K562 (cell line): ENCODE data around the gene HES3. TPM values are rescaled to one million over a fixed set of nuclear protein-coding genes. Genes with fewer than 3 reads are reported as not detected.

Source experiments
- ARID4B ChIP-seq: sonication (generic); formaldehyde crosslinking; IDR thresholded peaks from 2 replicates; pipeline ENCODE4 v1.8.0; 2022; ENCODE audit warnings: mild to moderate bottlenecking, missing genetic modification reagents
- BRCA1 ChIP-seq, 2 experiments: fragments of 450-650 bp in 1 of 2; sonication (generic) in 1 of 2; formaldehyde crosslinking in 1 of 2; IDR thresholded peaks; 2 replicates each; pipeline versions ENCODE4 v1.5.0 to v1.6.1; 2017 to 2020; ENCODE audit warnings: mild to moderate bottlenecking in 1 of 2, missing genetic modification reagents in 1 of 2
- CEBPB ChIP-seq: fragments of 450-650 bp; IDR thresholded peaks from 2 replicates; pipeline ENCODE4 v1.6.1; 2016; ENCODE audit warnings: missing genetic modification characterization, missing compliant biosample characterization
- HNRNPK ChIP-seq: fragments of 200-400 bp; formaldehyde crosslinking; IDR thresholded peaks from one replicate; pipeline ENCODE4 v1.6.1; 2018; ENCODE audit warnings: mild to moderate bottlenecking, low read depth, low read length; ENCODE audit not compliant: poor library complexity, severe bottlenecking
- RNF219 ChIP-seq: fragments of 250-450 bp; sonication (Bioruptor Pico); IDR thresholded peaks from 2 replicates; pipeline ENCODE4 v1.5.0; 2022; ENCODE audit warnings: mild to moderate bottlenecking
- SMARCC2 ChIP-seq: fragments of 450-650 bp; IDR thresholded peaks from 2 replicates; pipeline ENCODE4 v1.6.1; 2017; ENCODE audit warnings: antibody characterized with exemption, moderate library complexity, mild to moderate bottlenecking, low read depth
- SNRNP70 ChIP-seq: fragments of 200-400 bp; formaldehyde crosslinking; optimal IDR thresholded peaks from 2 replicates; pipeline ENCODE3; 2017; ENCODE audit warnings: low read depth, low read length
- polyA plus RNA-seq, 8 experiments: library from polyadenylated mRNA; depleted of rRNA in 4 of 8; stranded (reverse) in 5 of 8; unstranded in 3 of 8; fragments of >200 nt; fragmentation: Nextera tagmentation in 2 of 8; fragmentation: Illumina TruSeq in 1 of 8; extraction: Ambion mirVana in 2 of 8; extraction: Trizol in 1 of 8; gene quantifications; 2 replicates each; pipeline versions ENCODE4 v1.2.1 to v1.2.3, GENCODE V29; 2011 to 2014; ENCODE audit warnings: inconsistent platforms in 1 of 8, missing spikeins in 1 of 8
- total RNA-seq, 7 experiments: library from RNA; depleted of rRNA in 6 of 7; stranded (reverse); fragments of >200 nt in 6 of 7; fragmentation: Illumina TruSeq in 2 of 7; extraction: Trizol in 2 of 7; gene quantifications; 2 replicates each; pipeline versions ENCODE4 v1.2.1 to v1.2.3, GENCODE V29; 2011 to 2021; ENCODE audit warnings: low replicate concordance in 1 of 7

Gene HES3
- total and polyA plus RNA-seq, 9 of the 15 experiments (the other 6 are each of a cell fraction or from before 2014, with no cell fraction given), result not detected

- TF ChIP-seq BRCA1 (IDR thresholded peaks at IDR 0.05) (no peak), BRCA1 (CRISPR knock-in tag; IDR thresholded peaks at IDR 0.05) (no peak), RNF219 (CRISPR knock-in tag) (no peak), SNRNP70 (no peak), CEBPB (tag) (no peak), ARID4B (no peak), SMARCC2 (no peak), HNRNPK (no peak)
- TF ChIP-seq, all 486 proteins: peak for 0
Measured at GRCh38 chr1:6258675-6259074, 14.7 kb downstream of the HES3 start (continued).
